ENCODE measurements around the gene PLXNA4.

PLXNA4 gene

DNA sequence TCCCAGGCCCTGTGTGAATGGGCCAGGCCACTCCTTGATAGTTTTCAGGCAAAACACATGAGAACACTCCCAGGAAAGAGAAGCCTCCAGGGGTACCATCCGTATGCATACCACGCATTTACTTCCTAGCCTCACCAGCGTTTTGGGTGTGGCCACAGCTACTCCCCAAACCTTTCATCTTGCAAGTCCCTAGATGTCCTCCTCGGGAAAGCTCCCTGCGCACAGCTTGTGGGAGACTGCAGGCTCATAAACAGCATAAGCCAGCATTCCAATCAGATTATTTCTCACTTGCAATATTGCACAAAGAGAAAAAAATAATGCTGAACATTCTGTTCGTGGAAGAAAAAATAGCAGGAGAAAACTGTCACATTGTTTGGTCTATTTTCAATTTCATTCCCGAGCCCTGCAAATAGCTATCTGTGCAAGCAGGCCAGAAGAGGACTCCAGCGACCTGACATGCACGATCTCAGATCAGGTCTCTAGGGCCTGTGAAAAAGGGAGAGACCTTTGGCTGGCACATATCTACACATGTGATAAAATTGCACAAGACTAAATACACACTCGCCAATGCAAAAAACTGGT is 175.6 kb downstream of the PLXNA4 start:
- TF ChIP-seq, protein P1, sequence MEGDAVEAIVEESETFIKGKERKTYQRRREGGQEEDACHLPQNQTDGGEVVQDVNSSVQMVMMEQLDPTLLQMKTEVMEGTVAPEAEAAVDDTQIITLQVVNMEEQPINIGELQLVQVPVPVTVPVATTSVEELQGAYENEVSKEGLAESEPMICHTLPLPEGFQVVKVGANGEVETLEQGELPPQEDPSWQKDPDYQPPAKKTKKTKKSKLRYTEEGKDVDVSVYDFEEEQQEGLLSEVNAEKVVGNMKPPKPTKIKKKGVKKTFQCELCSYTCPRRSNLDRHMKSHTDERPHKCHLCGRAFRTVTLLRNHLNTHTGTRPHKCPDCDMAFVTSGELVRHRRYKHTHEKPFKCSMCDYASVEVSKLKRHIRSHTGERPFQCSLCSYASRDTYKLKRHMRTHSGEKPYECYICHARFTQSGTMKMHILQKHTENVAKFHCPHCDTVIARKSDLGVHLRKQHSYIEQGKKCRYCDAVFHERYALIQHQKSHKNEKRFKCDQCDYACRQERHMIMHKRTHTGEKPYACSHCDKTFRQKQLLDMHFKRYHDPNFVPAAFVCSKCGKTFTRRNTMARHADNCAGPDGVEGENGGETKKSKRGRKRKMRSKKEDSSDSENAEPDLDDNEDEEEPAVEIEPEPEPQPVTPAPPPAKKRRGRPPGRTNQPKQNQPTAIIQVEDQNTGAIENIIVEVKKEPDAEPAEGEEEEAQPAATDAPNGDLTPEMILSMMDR (IDR thresholded peaks at IDR 0.05; ENCODE audit: low read depth, low read length): no peak
- DNase-seq (ENCODE audit: extremely low read depth, low read depth): no peak

DNA sequence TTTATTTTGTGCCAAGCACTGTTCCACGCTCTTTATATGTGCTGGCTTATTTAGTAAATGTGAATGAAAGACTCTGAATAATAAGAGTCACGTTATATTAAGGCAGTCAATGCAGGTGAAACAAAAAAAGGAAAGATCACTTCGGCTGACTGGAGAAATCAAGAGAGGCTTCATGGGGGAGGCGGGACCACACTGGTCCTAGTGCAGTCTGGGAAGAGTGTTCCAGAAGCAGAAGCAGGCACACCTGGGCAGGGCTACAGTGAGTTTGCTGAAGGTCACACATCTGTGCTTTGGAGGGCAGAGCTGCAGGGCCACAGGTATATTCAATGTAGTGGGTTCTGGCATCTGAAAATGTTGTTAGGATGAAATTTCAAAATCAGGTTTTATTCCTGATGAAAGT is 176.9 kb downstream of the PLXNA4 start:
- TF ChIP-seq, protein P1 (IDR thresholded peaks at IDR 0.05; ENCODE audit: low read depth, low read length): no peak
- DNase-seq (ENCODE audit: extremely low read depth, low read depth): no peak

DNA sequence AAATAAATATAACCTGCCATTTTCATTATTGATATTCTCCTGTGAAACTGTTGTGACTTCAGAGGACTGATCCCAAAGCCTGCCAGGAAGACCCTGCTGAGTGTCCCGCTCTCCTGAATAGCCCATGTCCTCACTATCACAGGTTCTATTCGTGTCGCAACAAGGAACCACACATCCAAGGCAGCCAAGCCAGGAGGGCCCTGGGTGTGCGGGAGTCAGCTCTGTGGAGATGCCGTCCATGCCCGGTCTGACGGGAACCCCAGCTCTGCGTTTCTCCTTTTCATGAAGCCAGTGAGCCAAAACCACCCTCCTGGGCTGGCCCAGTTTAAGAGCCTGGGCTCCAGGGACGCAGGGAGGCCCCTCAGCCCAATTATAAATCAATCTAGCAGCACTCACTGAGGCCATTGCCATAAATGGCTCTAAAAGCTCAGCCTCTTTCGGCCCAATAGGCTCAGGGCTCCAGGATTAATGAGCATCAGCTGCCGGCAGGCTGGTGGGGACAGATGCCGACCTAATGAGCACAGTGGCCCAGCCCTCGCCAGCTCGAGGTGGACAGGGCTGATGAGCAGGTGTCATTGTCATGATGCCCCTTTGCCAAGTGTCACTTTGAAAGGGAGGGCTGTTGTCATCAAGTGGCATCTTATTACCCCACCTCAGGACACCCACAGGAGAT is 177.9 kb downstream of the PLXNA4 start:
- TF ChIP-seq, protein P1 (IDR thresholded peaks at IDR 0.05; ENCODE audit: low read depth, low read length): no peak
- DNase-seq (ENCODE audit: extremely low read depth, low read depth): no peak

DNA sequence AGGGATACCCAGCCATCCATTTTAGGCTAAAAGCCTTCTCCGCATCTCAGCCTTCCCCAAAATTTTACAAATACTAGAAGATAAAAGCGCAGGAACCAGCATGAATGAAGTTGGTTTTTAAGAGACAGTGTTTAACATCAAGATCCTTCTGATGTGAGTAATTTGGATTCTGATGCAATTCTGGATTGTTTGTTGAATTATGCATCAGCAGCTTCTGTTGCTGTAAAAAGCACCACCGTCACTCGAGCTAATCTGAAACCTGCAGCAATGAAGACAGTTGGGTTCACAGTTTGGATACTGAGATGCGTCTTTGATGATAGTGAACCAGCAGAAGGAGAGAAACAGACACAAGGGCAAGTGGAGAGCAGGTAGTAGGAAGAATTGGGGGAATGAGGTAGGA is 179.2 kb downstream of the PLXNA4 start:
- no peak for DNase-seq (ENCODE audit: extremely low read depth, low read depth)
- TF ChIP-seq, protein P1 (IDR thresholded peaks at IDR 0.05; ENCODE audit: low read depth, low read length): no peak

DNA sequence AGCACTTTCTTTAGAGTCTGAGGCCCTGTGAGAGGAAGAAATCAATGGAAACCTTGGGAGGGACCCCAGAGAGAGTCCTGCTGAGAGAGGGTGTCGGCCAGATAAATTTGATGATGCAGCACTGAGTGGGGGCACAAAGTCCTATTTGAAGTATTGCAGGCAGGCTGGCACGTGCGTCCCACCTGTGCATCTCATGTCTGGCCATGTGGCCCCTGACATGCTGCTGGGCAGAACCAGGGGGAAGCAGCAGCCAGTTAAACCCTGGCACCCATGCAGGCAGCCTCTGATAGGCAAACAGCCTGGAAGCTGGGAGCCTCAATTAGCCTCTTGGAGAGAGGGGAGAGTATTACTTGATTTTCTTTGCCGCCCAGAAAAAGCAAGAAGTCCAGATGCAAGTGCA is 180.9 kb downstream of the PLXNA4 start:
- no peak for DNase-seq (ENCODE audit: extremely low read depth, low read depth)

DNA sequence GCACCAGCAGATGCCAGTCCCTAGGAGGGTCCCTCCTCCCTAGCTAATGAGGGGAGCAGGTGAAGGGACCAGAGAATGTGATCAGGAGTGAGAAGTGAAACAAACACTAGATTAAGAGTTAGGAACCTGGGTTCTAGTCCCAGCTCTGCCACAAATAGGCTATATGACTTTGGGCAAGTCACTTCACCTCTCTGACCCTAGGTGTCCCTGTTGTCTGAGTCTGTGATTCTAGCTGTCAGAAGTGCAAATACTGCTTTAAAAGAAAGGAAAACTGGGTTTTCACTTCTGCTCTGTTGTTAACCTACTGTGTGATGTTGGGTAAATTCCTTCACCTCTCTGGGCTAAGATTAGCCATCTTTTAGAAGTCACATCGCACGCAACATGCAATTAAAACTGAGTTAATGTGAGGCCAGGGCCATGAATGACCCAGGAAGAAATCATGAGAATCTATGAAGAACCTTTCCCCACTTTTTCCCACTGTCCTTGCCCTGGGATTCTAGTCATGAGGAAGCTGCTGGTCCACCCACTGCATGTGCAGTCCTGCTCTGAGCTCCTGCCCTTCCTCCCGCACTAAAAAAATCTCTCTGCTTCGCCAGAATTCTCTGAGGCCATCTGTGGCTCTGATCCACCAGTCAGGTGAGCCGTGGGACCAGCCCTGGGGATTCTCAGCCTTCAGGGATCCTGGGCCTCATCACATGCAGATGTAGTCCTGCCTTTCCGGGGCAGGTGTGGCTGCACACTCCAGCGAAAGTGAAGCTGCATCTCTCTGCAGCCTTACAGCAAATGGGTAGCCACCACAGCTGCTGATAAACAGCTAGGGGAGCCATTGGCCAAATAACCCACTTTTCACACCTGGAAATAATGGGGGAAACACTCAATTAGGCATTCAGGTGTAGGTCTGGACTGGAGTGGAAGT is 181.7 kb downstream of the PLXNA4 start:
- no peak for DNase-seq (ENCODE audit: extremely low read depth, low read depth)
- TF ChIP-seq, protein P1 (IDR thresholded peaks at IDR 0.05; ENCODE audit: low read depth, low read length): peak; percentile 10

More for the DNA sequence above, 180.9 kb downstream of the PLXNA4 start:
- TF ChIP-seq, protein P1 (IDR thresholded peaks at IDR 0.05; ENCODE audit: low read depth, low read length): no peak
